Esophagus mucosa (tissue), 1 donor: ENCODE data around the gene ZNF229. TPM values are rescaled to one million over a fixed set of nuclear protein-coding genes. Genes with fewer than 3 reads are reported as not detected.
"Not testable (repeated sequence)": the region's sequence is repeated elsewhere in the genome, so short reads cannot be mapped to it uniquely, and the experiment has no call there.

Experiments
- ATAC-seq: fragments of 200-7000 bp; cut with Tn5 transposase; one replicate; pipeline ENCODE4 v1.9.1; 2020
- total RNA-seq: library from RNA; stranded (reverse); gene quantifications from one replicate; pipeline ENCODE4 v1.2.4, GENCODE V29; 2023
- donor health status: DM: yes; HTN: yes; CAD: no.

The ZNF229 gene
- total RNA-seq: 1.1 TPM

GRCh38 chr19:44447916-44448674 is at the start of gene ZNF229:
Gene ZNF229, minus strand, starts transcription at chr19:44448472. Its CDS starts 5,625 bp downstream, at chr19:44442847.
- ATAC-seq: peak; percentile 96

DNA sequence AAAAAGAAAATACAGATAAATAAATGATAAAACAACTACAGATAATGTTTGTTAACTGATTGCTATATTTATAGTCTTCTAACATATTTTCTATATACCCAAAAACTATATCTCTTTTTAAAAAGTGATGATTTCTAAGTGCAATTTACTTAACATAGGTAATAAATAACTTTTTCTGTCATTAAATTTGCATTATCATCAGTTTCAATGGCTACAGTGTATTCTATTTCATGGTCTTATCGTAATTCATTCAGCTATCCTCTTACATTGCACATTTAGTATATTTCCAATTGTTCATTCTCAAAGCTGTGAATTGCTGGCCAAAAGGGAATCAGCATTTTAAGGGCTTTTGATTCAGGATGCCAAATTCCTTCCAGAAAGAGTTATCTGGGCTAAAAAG is 48.4 kb upstream of the ZNF229 start:
- ATAC-seq: no peak

- no peak for ATAC-seq
Observed at GRCh38 chr19:44476559-44477408, 28.5 kb upstream of the ZNF229 start.

DNA sequence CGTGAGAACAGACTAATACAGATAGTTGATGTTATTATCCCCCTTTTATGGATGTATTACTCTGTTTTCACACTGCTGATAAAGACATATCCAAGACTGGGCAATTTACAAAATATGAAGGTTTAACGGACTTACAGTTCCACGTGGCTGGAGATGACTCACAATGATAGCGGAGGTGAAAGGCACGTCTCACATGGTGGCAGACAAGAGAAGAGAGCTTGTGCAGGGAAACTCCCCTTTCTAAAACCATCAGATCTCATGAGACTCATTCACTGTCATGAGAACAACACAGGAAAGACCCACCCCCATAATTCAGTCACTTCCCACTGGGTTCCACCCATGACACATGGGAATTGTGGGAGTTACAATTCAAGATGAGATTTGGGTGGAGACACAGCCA is 20.5 kb upstream of the ZNF229 start:
- ATAC-seq: not testable (repeated sequence)

- ATAC-seq: not testable (repeated sequence)
Observed at GRCh38 chr19:44462600-44463286, 14.5 kb upstream of the ZNF229 start.

GRCh38 chr19:44456016-44456415 is 7.7 kb upstream of the ZNF229 start:
- ATAC-seq: not testable (repeated sequence)

DNA sequence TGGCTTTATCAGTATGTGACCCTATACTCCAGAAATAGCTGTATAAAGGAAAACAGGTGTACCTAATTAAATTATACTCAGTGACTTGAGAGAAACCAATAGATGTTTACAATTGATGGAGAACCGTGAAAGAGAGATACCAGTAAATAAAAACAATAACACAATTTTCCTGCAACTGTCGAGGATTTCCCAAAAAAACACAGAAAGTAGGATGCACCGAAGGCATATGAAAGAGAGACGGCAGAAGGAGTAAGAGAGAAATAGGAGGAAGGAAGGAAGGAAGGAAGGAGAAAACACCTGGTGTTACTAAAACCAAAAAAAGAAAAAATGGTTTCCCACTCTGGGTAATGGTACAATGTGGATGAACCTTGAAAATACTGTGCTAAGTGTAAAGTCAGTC is 6.8 kb upstream of the ZNF229 start:
- ATAC-seq: no peak

GRCh38 chr19:44452367-44452766 is 4.1 kb upstream of the ZNF229 start:
- ATAC-seq: no peak

- no peak for ATAC-seq
Observed at GRCh38 chr19:44451687-44452086, 3.4 kb upstream of the ZNF229 start.

GRCh38 chr19:44438441-44438840 is 9.8 kb downstream of the ZNF229 start:
- ATAC-seq: no peak

GRCh38 chr19:44435441-44435840 is 12.8 kb downstream of the ZNF229 start:
- no peak for ATAC-seq

GRCh38 chr19:44430956-44431355 is 17.3 kb downstream of the ZNF229 start:
- no peak for ATAC-seq

DNA sequence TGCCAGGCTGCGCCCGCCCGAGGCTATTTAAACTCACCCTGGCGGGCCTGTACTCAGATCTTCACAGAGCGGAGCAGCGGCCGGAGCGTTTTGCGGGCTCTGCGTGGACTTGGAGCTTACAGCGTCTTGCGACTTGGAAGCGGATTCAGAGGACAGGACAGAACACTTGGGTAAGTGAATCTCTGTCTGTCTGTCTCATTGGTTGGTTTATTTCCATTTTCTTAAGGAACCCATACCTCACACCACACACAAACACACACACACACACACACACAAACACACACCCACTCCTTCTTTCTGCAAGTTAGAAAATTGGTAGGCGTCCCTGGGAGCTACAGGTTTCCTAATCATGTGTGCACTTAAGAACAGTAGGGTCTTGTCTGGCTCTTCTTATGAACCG is 32.7 kb downstream of the ZNF229 start:
- not testable (repeated sequence) for ATAC-seq

GRCh38 chr19:44401139-44402115 is 46.8 kb downstream of the ZNF229 start, which contains the start of gene ZNF285:
Gene ZNF285, minus strand, starts transcription at chr19:44401608. Its CDS starts 4,395 bp downstream, at chr19:44397213.
- ATAC-seq: peak; percentile 99

DNA sequence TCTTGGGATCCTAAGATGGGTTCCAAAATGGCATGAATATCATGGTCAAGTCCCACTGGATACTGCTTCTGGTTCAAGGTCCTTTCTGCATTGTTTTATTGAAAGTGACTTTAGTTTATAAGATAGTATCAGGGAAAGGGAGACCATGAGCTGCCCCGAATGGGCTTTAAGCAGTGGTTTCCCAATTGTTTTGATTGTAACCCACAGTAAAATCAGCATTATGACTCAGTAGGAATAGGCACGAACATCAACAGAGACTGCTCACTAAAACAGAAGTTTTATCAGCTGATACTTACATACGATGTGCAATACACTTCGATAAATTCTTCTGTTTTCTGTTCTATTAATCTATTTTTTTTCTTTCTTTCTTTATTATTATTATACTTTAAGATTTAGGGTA is 59.0 kb downstream of the ZNF229 start:
- not testable (repeated sequence) for ATAC-seq

Other genes starting within 250 kb of the ZNF229 start
- 6.1 TPM for gene ZNF227, start 235.9 kb downstream of the ZNF229 start, total RNA-seq
- not detected for gene ZNF233, start 188.6 kb downstream of the ZNF229 start, total RNA-seq
- gene ZNF235, start 143.4 kb downstream of the ZNF229 start, total RNA-seq: 2.5 TPM
- 2.2 TPM for gene ZNF112, start 91.8 kb downstream of the ZNF229 start, total RNA-seq
- 0.64 TPM for gene ZNF285, start 46.9 kb downstream of the ZNF229 start, total RNA-seq
- 3.4 TPM for gene ZNF180, start 52.0 kb upstream of the ZNF229 start, total RNA-seq
- gene CEACAM20, start 81.2 kb upstream of the ZNF229 start, total RNA-seq: not detected
- gene IGSF23, start 165.1 kb upstream of the ZNF229 start, total RNA-seq: not detected
- gene PVR, start 195.4 kb upstream of the ZNF229 start, total RNA-seq: 11.8 TPM
- gene CEACAM19, start 223.0 kb upstream of the ZNF229 start, total RNA-seq: 8.0 TPM